ENCODE results near the gene PPP1R17.

PPP1R17 gene

DNA sequence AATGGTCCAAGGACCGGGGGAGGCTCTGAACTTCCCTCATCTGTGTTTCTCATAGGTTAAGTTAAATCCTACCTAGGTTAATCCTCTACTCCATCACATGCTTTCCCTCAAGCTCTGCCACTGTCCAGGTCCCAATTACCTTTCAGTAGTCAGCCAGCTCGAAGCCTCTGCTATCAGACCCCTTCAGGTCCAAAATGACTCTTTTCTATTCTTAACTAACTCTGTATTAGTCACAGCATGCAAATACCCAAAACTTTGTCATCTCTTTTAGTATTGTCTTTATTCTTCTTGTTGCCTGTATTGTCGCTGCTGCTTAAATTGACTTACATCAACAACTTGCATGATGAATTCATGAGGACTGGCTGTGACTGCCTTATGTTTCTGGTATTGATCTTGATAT, 15.3 kb downstream of the PPP1R17 start:
- DNase-seq = no peak

DNA sequence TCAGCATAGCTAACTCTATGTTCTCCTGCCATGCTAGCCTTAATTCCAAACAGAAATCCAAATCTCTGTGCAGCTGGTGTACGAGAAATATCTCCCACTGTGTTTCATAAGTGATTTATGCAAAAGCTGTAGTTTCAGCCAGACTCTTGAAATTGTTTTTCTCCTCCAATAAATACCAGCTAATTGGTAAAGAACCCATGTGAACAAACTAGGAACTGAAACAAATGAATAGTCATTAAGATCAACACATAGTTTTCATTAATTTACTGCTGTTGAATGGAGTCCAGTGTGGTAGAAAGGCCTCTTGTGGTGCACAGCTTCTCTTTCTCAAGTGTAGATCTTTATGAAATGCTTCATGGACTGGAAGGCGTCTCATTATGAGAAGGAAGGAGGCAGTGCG, 18.4 kb downstream of the PPP1R17 start:
- no peak for DNase-seq

GRCh38 chr7:31707089-31707488, 20.1 kb downstream of the PPP1R17 start:
- DNase-seq = no peak

DNA sequence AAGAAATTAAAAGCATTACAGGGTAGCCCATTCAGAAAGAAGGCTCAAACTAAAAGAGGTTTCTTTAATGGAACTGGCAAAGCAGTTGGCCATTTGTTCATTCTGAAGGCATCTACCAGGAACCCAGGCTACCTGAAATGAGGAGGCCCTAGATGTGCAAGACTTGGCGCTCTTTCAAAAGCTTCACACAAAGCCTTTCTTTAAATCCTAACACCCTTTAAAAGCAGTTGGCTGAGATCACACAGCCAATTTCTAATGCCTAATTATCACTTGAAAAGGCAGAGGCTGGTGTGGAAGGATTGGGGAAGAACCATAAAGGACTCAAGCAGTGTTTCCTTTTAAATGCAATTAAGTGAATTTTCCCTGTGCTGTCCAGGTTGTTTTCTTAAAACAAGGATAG, 23.2 kb downstream of the PPP1R17 start:
- DNase-seq = no peak

GRCh38 chr7:31716355-31716754, 29.3 kb downstream of the PPP1R17 start:
- DNase-seq = no peak

DNA sequence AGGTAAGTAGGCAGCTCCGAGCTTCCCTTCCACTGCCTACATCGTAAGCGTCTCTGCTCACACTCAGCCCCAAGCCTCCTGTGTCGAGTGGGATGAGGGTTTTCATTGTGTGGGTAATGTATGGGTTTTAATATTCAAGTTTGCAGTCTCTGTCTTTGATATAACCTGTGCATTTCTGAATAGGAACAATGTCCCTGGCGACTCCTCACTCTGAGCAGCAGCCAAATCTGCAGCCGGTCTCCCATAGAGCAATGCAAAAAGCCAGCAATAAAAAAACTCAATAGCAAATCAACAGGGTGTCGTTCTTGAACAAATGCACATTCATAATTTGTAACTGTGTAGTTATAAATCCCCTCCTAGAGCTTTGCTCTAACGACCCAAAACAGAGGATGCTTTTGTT, 33.4 kb downstream of the PPP1R17 start:
- DNase-seq = no peak

DNA sequence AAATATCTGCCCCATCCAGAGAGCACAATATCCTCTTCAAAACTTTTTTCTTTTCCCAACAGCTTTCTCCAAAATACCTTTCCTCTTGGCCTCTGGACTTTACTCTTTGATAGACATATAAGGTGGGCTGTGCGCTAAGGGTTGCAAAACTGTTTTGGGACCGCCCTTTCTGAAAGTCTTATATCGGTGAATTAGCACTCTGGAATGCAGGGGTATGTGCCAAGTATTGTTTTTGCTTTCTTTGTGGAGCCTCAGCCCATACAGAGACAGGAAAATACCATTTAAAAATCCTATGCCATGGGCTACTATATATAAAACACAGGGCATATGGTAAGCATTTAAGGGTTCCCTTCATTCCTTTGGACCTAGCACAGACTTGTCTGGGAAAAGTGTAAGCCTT, 37.7 kb downstream of the PPP1R17 start:
- no peak for DNase-seq

DNA sequence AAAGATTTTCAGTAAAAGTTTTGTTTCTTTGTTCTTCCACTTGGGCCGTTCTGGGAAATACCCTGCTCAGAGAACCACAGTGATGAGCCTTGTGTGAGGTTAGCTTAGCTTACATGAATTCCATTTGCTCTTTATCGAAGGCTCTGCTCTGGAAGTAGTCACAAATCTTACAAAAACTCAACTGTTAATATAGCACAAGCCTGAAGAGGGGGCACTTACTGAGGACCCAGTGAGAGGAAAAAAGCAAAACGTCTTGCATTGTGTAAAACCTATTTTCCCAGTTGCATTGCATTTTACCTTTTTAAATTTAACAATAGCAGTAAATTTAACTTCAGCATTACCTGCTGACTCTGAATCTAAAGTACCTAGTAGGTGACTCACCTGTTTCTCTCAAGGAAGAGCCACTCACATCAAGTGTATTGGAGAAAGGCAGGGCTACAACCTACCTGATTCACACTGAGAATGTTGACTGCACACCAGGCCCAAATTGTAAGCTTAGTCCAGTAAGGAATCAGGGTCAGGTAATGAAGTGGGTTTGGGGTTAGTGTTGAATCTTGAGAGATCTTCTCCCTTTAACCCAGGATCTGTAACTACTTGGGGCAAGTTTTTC, 42.3 kb downstream of the PPP1R17 start:
- no peak for DNase-seq

- DNase-seq = no peak
These were observed 47.4 kb downstream of the PPP1R17 start for GRCh38 chr7:31734456-31734855.

GRCh38 chr7:31735991-31736982, 49.3 kb downstream of the PPP1R17 start:
- peak; percentile 73 for DNase-seq

GRCh38 chr7:31741852-31742251, 54.8 kb downstream of the PPP1R17 start:
- no peak for DNase-seq

DNA sequence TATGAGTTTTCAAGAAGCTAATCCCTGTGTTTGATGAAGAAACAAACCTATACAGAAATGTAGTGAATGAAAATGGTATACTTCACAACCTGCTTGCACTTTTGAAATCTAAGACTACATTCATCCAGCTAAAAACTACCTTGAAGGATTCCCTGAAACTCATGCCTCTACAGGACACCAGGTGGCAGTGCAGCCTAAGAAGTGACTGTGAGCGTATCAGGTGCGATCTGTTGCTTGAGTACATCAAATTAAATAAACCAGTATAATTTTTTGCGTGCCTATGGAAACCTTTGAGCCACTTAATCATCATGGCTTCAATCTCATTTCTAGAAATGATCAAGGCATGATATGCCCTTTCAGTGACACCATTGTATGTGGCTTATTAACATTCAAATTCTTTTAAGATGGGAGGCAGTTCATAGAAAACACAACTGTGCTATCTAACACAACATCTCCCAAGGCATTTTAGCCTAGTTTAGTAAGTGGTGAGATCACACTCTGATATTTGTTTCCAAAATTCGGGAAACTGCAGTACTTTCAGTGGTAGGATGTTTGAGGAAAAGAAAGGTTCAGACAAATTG, 57.4 kb downstream of the PPP1R17 start:
- DNase-seq = peak; percentile 68

DNA sequence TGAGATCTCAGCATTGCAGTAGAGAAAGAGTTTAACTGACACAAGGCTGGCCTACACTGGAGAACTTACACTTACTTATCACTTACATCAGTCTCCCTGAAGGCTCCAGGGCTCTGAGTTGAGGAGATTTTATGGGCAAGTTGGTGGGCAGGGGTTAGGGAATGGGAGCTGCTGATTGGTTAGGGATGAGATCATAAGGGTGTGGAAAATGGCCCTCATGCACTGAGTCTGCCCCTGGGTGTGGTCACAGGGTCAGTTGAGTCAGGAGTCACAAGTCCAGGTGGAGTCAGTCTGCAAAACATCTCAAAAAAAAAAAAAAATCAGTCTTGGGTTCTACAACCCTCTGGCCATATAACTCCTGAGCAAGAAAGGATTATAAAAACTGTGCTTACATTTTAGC, 60.5 kb downstream of the PPP1R17 start:
- DNase-seq = no peak

DNA sequence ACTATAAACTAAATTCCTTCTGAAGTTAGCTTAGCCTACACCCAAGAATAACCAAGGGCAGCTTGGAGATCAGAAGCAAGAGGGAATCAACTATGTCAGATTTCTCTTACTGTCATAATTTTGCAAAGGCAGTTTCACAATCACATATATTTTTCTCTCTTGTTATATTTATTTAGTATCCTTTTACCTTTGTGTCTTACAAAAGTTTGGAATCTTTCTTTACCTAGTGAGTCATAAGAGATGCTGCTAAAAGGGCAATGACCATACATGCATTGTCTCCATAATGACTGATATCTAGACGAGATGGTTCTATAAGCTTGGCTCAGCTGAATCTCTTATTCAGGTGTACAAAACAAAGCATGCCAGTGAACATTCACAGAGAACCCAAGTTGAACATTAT, 61.1 kb downstream of the PPP1R17 start:
- DNase-seq = no peak

- no peak for DNase-seq
These were observed 64.7 kb downstream of the PPP1R17 start for GRCh38 chr7:31751726-31752125.
